ENCODE measurements around the gene CACNA2D3.
"Not testable (repeated sequence)": the region's sequence is repeated elsewhere in the genome, so short reads cannot be mapped to it uniquely, and the experiment has no call there.

Gene CACNA2D3

GRCh38 chr3:54458357-54458756, 336.0 kb downstream of the CACNA2D3 start:
- no peak overlapping the region for H2AFZ ChIP-seq (ENCODE audit: low read length, unreplicated experiment)
- no peak overlapping the region for H3K4me3 ChIP-seq (ENCODE audit: low read depth, low read length)
- no peaks in the 10 kb centered on the region for H3K79me2 ChIP-seq (ENCODE audit: control insufficient read depth, insufficient read depth, low read length, unreplicated experiment)
- no peak overlapping the region for H3K27ac ChIP-seq (ENCODE audit: low read depth, low read length)
- no peaks in the 10 kb centered on the region for H3K27me3 ChIP-seq (ENCODE audit: insufficient read depth, low read length)
- no peaks in the 10 kb centered on the region for H3K36me3 ChIP-seq (ENCODE audit: insufficient read depth, low read length)
- H3K4me1 ChIP-seq (ENCODE audit: control insufficient read depth, insufficient read depth, low read length, unreplicated experiment), result no peaks in the 10 kb centered on the region

- H3K27ac ChIP-seq (ENCODE audit: low read depth, low read length); H2AFZ ChIP-seq (ENCODE audit: low read length, unreplicated experiment); H3K27me3 ChIP-seq (ENCODE audit: insufficient read depth, low read length); H3K79me2 ChIP-seq (ENCODE audit: control insufficient read depth, insufficient read depth, low read length, unreplicated experiment); H3K4me1 ChIP-seq (ENCODE audit: control insufficient read depth, insufficient read depth, low read length, unreplicated experiment); H3K36me3 ChIP-seq (ENCODE audit: insufficient read depth, low read length); H3K4me3 ChIP-seq (ENCODE audit: low read depth, low read length): not testable (repeated sequence)
Measured at GRCh38 chr3:54464554-54464953, 342.2 kb downstream of the CACNA2D3 start.

- no peak overlapping the region for H3K4me3 ChIP-seq (ENCODE audit: low read depth, low read length)
- H2AFZ ChIP-seq (ENCODE audit: low read length, unreplicated experiment), result no peak overlapping the region
- H3K79me2 ChIP-seq (ENCODE audit: control insufficient read depth, insufficient read depth, low read length, unreplicated experiment), result no peaks in the 10 kb centered on the region
- H3K27me3 ChIP-seq (ENCODE audit: insufficient read depth, low read length), result no peaks in the 10 kb centered on the region
- no peaks in the 10 kb centered on the region for H3K36me3 ChIP-seq (ENCODE audit: insufficient read depth, low read length)
- no peak overlapping the region for H3K27ac ChIP-seq (ENCODE audit: low read depth, low read length)
- no peaks in the 10 kb centered on the region for H3K4me1 ChIP-seq (ENCODE audit: control insufficient read depth, insufficient read depth, low read length, unreplicated experiment)
Measured at GRCh38 chr3:54476891-54477290, 354.5 kb downstream of the CACNA2D3 start.

DNA sequence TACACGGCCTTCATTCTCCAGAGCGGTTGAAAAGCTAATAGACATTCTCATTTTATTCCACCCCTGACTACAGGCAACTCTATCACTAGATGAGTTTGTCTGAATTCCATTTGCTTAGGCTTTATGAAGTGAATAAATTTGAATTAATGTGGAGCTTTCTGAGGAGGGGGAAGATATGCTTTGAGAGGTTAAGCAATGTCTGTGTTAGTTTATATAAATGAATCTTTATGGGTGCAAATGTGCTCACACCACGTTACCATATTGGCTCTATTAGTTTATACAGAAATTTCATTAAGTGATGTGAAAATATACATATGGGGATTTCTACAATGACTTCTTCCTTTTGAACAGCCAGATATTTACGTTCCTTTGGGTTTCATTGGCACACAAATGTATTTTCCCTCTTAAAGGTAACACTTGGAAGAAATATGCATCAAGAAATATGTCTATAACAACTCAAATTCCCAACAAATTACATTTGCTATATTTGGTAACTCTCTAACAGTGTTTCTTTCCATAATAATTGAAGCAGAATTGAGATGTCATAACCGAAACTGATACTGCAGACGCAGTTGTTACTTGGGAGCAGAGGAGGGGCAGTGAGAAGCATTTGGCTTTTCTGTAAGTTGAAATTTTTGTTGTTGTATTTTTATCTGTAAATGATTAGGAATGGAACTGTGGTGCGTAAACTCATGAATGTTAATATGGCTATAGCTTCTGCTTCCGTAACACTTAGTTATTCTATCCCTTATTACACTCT, 359.4 kb downstream of the CACNA2D3 start:
- Histone ChIP-seq H3K36me3 (ENCODE audit: insufficient read depth, low read length) (no peaks in the 10 kb centered on the region), H3K4me3 (ENCODE audit: low read depth, low read length) (no peak overlapping the region), H3K4me1 (ENCODE audit: control insufficient read depth, insufficient read depth, low read length, unreplicated experiment) (no peaks in the 10 kb centered on the region), H3K79me2 (ENCODE audit: control insufficient read depth, insufficient read depth, low read length, unreplicated experiment) (no peaks in the 10 kb centered on the region), H2AFZ (ENCODE audit: low read length, unreplicated experiment) (no peak overlapping the region), H3K27ac (ENCODE audit: low read depth, low read length) (no peak overlapping the region), H3K27me3 (ENCODE audit: insufficient read depth, low read length) (no peaks in the 10 kb centered on the region)

- Histone ChIP-seq H2AFZ (ENCODE audit: low read length, unreplicated experiment) (no peak overlapping the region), H3K4me3 (ENCODE audit: low read depth, low read length) (no peak overlapping the region), H3K36me3 (ENCODE audit: insufficient read depth, low read length) (no peaks in the 10 kb centered on the region), H3K27me3 (ENCODE audit: insufficient read depth, low read length) (no peaks in the 10 kb centered on the region), H3K4me1 (ENCODE audit: control insufficient read depth, insufficient read depth, low read length, unreplicated experiment) (no peaks in the 10 kb centered on the region), H3K27ac (ENCODE audit: low read depth, low read length) (no peak overlapping the region), H3K79me2 (ENCODE audit: control insufficient read depth, insufficient read depth, low read length, unreplicated experiment) (no peaks in the 10 kb centered on the region)
Measured at GRCh38 chr3:54484334-54484733, 362.0 kb downstream of the CACNA2D3 start.

GRCh38 chr3:54486317-54486716, 364.0 kb downstream of the CACNA2D3 start:
- Histone ChIP-seq H3K79me2 (ENCODE audit: control insufficient read depth, insufficient read depth, low read length, unreplicated experiment) (no peaks in the 10 kb centered on the region), H3K27ac (ENCODE audit: low read depth, low read length) (no peak overlapping the region), H3K4me1 (ENCODE audit: control insufficient read depth, insufficient read depth, low read length, unreplicated experiment) (no peaks in the 10 kb centered on the region), H3K4me3 (ENCODE audit: low read depth, low read length) (no peak overlapping the region), H3K36me3 (ENCODE audit: insufficient read depth, low read length) (no peaks in the 10 kb centered on the region), H3K27me3 (ENCODE audit: insufficient read depth, low read length) (no peaks in the 10 kb centered on the region), H2AFZ (ENCODE audit: low read length, unreplicated experiment) (no peak overlapping the region)

GRCh38 chr3:54488297-54488696, 365.9 kb downstream of the CACNA2D3 start:
- no peaks in the 10 kb centered on the region for H3K4me1 ChIP-seq (ENCODE audit: control insufficient read depth, insufficient read depth, low read length, unreplicated experiment)
- no peaks in the 10 kb centered on the region for H3K79me2 ChIP-seq (ENCODE audit: control insufficient read depth, insufficient read depth, low read length, unreplicated experiment)
- no peak overlapping the region for H3K4me3 ChIP-seq (ENCODE audit: low read depth, low read length)
- no peaks in the 10 kb centered on the region for H3K27me3 ChIP-seq (ENCODE audit: insufficient read depth, low read length)
- no peaks in the 10 kb centered on the region for H3K36me3 ChIP-seq (ENCODE audit: insufficient read depth, low read length)
- no peak overlapping the region for H2AFZ ChIP-seq (ENCODE audit: low read length, unreplicated experiment)
- H3K27ac ChIP-seq (ENCODE audit: low read depth, low read length), result no peak overlapping the region

GRCh38 chr3:54494209-54494608, 371.9 kb downstream of the CACNA2D3 start:
- no peaks in the 10 kb centered on the region for H3K79me2 ChIP-seq (ENCODE audit: control insufficient read depth, insufficient read depth, low read length, unreplicated experiment)
- H2AFZ ChIP-seq (ENCODE audit: low read length, unreplicated experiment), result no peak overlapping the region
- H3K4me3 ChIP-seq (ENCODE audit: low read depth, low read length), result no peak overlapping the region
- H3K36me3 ChIP-seq (ENCODE audit: insufficient read depth, low read length), result no peaks in the 10 kb centered on the region
- no peaks in the 10 kb centered on the region for H3K4me1 ChIP-seq (ENCODE audit: control insufficient read depth, insufficient read depth, low read length, unreplicated experiment)
- H3K27me3 ChIP-seq (ENCODE audit: insufficient read depth, low read length), result no peaks in the 10 kb centered on the region
- no peak overlapping the region for H3K27ac ChIP-seq (ENCODE audit: low read depth, low read length)

GRCh38 chr3:54506603-54507002, 384.3 kb downstream of the CACNA2D3 start:
- Histone ChIP-seq H2AFZ (ENCODE audit: low read length, unreplicated experiment) (no peak overlapping the region), H3K4me1 (ENCODE audit: control insufficient read depth, insufficient read depth, low read length, unreplicated experiment) (no peaks in the 10 kb centered on the region), H3K4me3 (ENCODE audit: low read depth, low read length) (no peak overlapping the region), H3K27ac (ENCODE audit: low read depth, low read length) (no peak overlapping the region), H3K27me3 (ENCODE audit: insufficient read depth, low read length) (no peaks in the 10 kb centered on the region), H3K36me3 (ENCODE audit: insufficient read depth, low read length) (no peaks in the 10 kb centered on the region), H3K79me2 (ENCODE audit: control insufficient read depth, insufficient read depth, low read length, unreplicated experiment) (no peaks in the 10 kb centered on the region)

- no peaks in the 10 kb centered on the region for H3K4me1 ChIP-seq (ENCODE audit: control insufficient read depth, insufficient read depth, low read length, unreplicated experiment)
- no peak overlapping the region for H2AFZ ChIP-seq (ENCODE audit: low read length, unreplicated experiment)
- no peaks in the 10 kb centered on the region for H3K79me2 ChIP-seq (ENCODE audit: control insufficient read depth, insufficient read depth, low read length, unreplicated experiment)
- no peak overlapping the region for H3K4me3 ChIP-seq (ENCODE audit: low read depth, low read length)
- no peak overlapping the region for H3K27ac ChIP-seq (ENCODE audit: low read depth, low read length)
- H3K27me3 ChIP-seq (ENCODE audit: insufficient read depth, low read length), result no peaks in the 10 kb centered on the region
- no peaks in the 10 kb centered on the region for H3K36me3 ChIP-seq (ENCODE audit: insufficient read depth, low read length)
Measured at GRCh38 chr3:54507876-54508460, 385.6 kb downstream of the CACNA2D3 start.

- Histone ChIP-seq H3K4me3 (ENCODE audit: low read depth, low read length) (no peak overlapping the region), H3K36me3 (ENCODE audit: insufficient read depth, low read length) (no peaks in the 10 kb centered on the region), H2AFZ (ENCODE audit: low read length, unreplicated experiment) (no peak overlapping the region), H3K79me2 (ENCODE audit: control insufficient read depth, insufficient read depth, low read length, unreplicated experiment) (no peaks in the 10 kb centered on the region), H3K27ac (ENCODE audit: low read depth, low read length) (no peak overlapping the region), H3K27me3 (ENCODE audit: insufficient read depth, low read length) (no peaks in the 10 kb centered on the region), H3K4me1 (ENCODE audit: control insufficient read depth, insufficient read depth, low read length, unreplicated experiment) (no peaks in the 10 kb centered on the region)
Measured at GRCh38 chr3:54510506-54510905, 388.2 kb downstream of the CACNA2D3 start.

All from ACC112 (cell line).